CD4-positive, alpha-beta T cell treated with Interleukin-12 subunit alpha and Interleukin-12 subunit beta, for 1 hour (primary cell): ENCODE measurements around the gene CARS1.
"Not testable (repeated sequence)": the region's sequence is repeated elsewhere in the genome, so short reads cannot be mapped to it uniquely, and the experiment has no call there.

Experiments
- DNase-seq: peaks from one replicate; pipeline ENCODE4 v3.0.0-alpha.2; 2020

The CARS1 gene

GRCh38 chr11:3089236-3090061 lies 32.2 kb upstream of the CARS1 start:
- no peak for DNase-seq

GRCh38 chr11:3088806-3089205 lies 31.6 kb upstream of the CARS1 start:
- no peak for DNase-seq

- no peak for DNase-seq
Measured at GRCh38 chr11:3087821-3088800, 30.9 kb upstream of the CARS1 start.

GRCh38 chr11:3087373-3087772 lies 30.1 kb upstream of the CARS1 start:
- DNase-seq: no peak

GRCh38 chr11:3086671-3087150 lies 29.5 kb upstream of the CARS1 start:
- DNase-seq: no peak

GRCh38 chr11:3086114-3086513 lies 28.9 kb upstream of the CARS1 start:
- no peak for DNase-seq

- no peak for DNase-seq
Measured at GRCh38 chr11:3085052-3085451, 27.8 kb upstream of the CARS1 start.

GRCh38 chr11:3083321-3083720 lies 26.1 kb upstream of the CARS1 start:
- DNase-seq: no peak

- no peak for DNase-seq
Measured at GRCh38 chr11:3081386-3081751, 24.1 kb upstream of the CARS1 start.

- DNase-seq: no peak
Measured at GRCh38 chr11:3080733-3081385, 23.6 kb upstream of the CARS1 start.

GRCh38 chr11:3080104-3080503 lies 22.9 kb upstream of the CARS1 start:
- DNase-seq: no peak

- no peak for DNase-seq
Measured at GRCh38 chr11:3077846-3078440, 20.7 kb upstream of the CARS1 start.

GRCh38 chr11:3077189-3077836 lies 20.1 kb upstream of the CARS1 start:
- no peak for DNase-seq

- no peak for DNase-seq
Measured at GRCh38 chr11:3074912-3075589, 17.8 kb upstream of the CARS1 start.

GRCh38 chr11:3073029-3073435 lies 15.8 kb upstream of the CARS1 start:
- no peak for DNase-seq

GRCh38 chr11:3069425-3069824 lies 12.2 kb upstream of the CARS1 start:
- no peak for DNase-seq

- not testable (repeated sequence) for DNase-seq
Measured at GRCh38 chr11:3066308-3066707, 9.1 kb upstream of the CARS1 start.

- DNase-seq: not testable (repeated sequence)
Measured at GRCh38 chr11:3064709-3065108, 7.5 kb upstream of the CARS1 start.

- DNase-seq: not testable (repeated sequence)
Measured at GRCh38 chr11:3063876-3064275, 6.7 kb upstream of the CARS1 start.

GRCh38 chr11:3063432-3063831 lies 6.2 kb upstream of the CARS1 start:
- not testable (repeated sequence) for DNase-seq

GRCh38 chr11:3060436-3061025 lies 3.3 kb upstream of the CARS1 start:
- no peak for DNase-seq
